Panc1 (cell line): ENCODE measurements around the gene RFPL4A. TPM values are rescaled to one million over a fixed set of nuclear protein-coding genes. Genes with fewer than 3 reads are reported as not detected.
"Not testable (repeated sequence)": the region's sequence is repeated elsewhere in the genome, so short reads cannot be mapped to it uniquely, and the experiment has no call there.

ENCODE experiments used
- ATAC-seq: fragments of 200-7000 bp; cut with Tn5 transposase; 2 replicates; pipeline ENCODE4 v1.9.1; 2020; ENCODE audit warnings: mild to moderate bottlenecking, moderate library complexity
- BruUV-seq: library from RNA; stranded (reverse); fragments of 400-500 nt; replicated peaks from 2 replicates; lab custom pipeline; 2021; lab: Mats Ljungman, UMichigan
- CTCF ChIA-PET: fragments of 300-600 bp; sonication (Branson Sonifier 250); formaldehyde crosslinking; loops from one replicate; lab custom pipeline; 2022; ENCODE audit warnings: antibody characterized with exemption; lab: Charles Lee
- POLR2A ChIA-PET: fragments of 300-600 bp; sonication (Branson Sonifier 250); formaldehyde crosslinking; loops from one replicate; lab custom pipeline; 2022; ENCODE audit warnings: antibody characterized with exemption; lab: Charles Lee
- DNase-seq: peaks from one replicate; pipeline ENCODE4 v3.0.0-alpha.2; 2010; ENCODE audit warnings: low read depth, low spot score
- H3K27ac ChIP-seq: 2 replicates; pipeline ENCODE4 v1.5.1; 2011; ENCODE audit warnings: mild to moderate bottlenecking, low read length, inconsistent platforms
- H3K27me3 ChIP-seq: fragments of 200-500 bp; sonication (Bioruptor generic); 2 replicates; pipeline ENCODE4 v1.6.0; 2014; ENCODE audit warnings: low read length, inconsistent platforms; ENCODE audit not compliant: control insufficient read depth, insufficient read depth
- H3K36me3 ChIP-seq: fragments of 200-500 bp; sonication (Bioruptor generic); 2 replicates; pipeline ENCODE4 v1.5.1; 2014; ENCODE audit warnings: inconsistent platforms, mild to moderate bottlenecking, low read length, moderate library complexity; ENCODE audit not compliant: control insufficient read depth, insufficient read depth
- H3K4me1 ChIP-seq: 2 replicates; pipeline ENCODE4 v1.5.1; 2011; ENCODE audit warnings: inconsistent platforms, mild to moderate bottlenecking, low read length, moderate library complexity; ENCODE audit not compliant: control insufficient read depth, insufficient read depth
- H3K4me3 ChIP-seq, 2 experiments: 2 replicates each; pipeline ENCODE4 v1.5.1; 2011 to 2012; ENCODE audit warnings: low read depth in 2 of 2, low read length in 2 of 2, mild to moderate bottlenecking in 2 of 2, inconsistent platforms in 1 of 2, moderate library complexity in 1 of 2
- H3K9me3 ChIP-seq: fragments of 200-500 bp; sonication (Bioruptor generic); 2 replicates; pipeline ENCODE4 v1.5.1; 2014; ENCODE audit warnings: low read depth, mild to moderate bottlenecking, inconsistent platforms, low read length, moderate library complexity; ENCODE audit not compliant: control insufficient read depth, insufficient read depth
- CTCF ChIP-seq: fragments of 450-650 bp; IDR thresholded peaks from 2 replicates; pipeline ENCODE4 v1.5.1; 2017; ENCODE audit warnings: mild to moderate bottlenecking
- POLR2AphosphoS5 ChIP-seq: IDR thresholded peaks from 2 replicates; pipeline ENCODE4 v1.6.1; 2012; ENCODE audit warnings: mild to moderate bottlenecking, low read depth, low read length, moderate library complexity
- REST ChIP-seq, 2 experiments: IDR thresholded peaks; 2 replicates each; pipeline ENCODE4 v1.6.1; 2011 to 2012; ENCODE audit warnings: low read depth in 2 of 2, control low read depth in 1 of 2, low read length in 1 of 2, mild to moderate bottlenecking in 1 of 2, moderate library complexity in 1 of 2; ENCODE audit not compliant: insufficient read depth in 1 of 2
- SIN3A ChIP-seq: IDR thresholded peaks from 2 replicates; pipeline ENCODE4 v1.6.1; 2012; ENCODE audit warnings: low read depth, mild to moderate bottlenecking, low read length, moderate library complexity, borderline replicate concordance; ENCODE audit not compliant: insufficient read depth
- TCF7L2 ChIP-seq: IDR thresholded peaks from 2 replicates; pipeline ENCODE4 v1.6.1; 2011; ENCODE audit warnings: mild to moderate bottlenecking, low read depth, low read length, inconsistent platforms
- in situ Hi-C: cut with HindIII; loops from 2 replicates; pipeline ENCODE4 v1.10.0; 2016; ENCODE audit warnings: low sequenced_read_pairs, low pct_unique_long_range_greater_than_20kb
- intact Hi-C: fragments of 100-400 bp; cut with micrococcal nuclease; formaldehyde crosslinking; loops from one replicate; pipeline ENCODE4 v1.10.0; 2022; ENCODE audit not compliant: unreplicated experiment
- total RNA-seq: library from RNA; stranded (reverse); gene quantifications from one replicate; pipeline ENCODE4 v1.2.1, GENCODE V29; 2021; ENCODE audit not compliant: unreplicated experiment

Gene RFPL4A
- total RNA-seq, 1 experiment from 2014 or later, result not detected

GRCh38 chr19:55717251-55717650, 41.6 kb upstream of the RFPL4A start:
- POLR2A ChIA-PET, result no interaction called here
- no peaks in the 10 kb centered on the region for H3K4me1 ChIP-seq
- ATAC-seq (no peak), DNase-seq (no peak)
- no peak overlapping the region for H3K4me3 ChIP-seq
- CTCF ChIA-PET, result no interaction called here
- in situ Hi-C loops, result no loop called here
- no peak overlapping the region for H3K27ac ChIP-seq
- H3K9me3 ChIP-seq, result peaks cover 4% of the 10 kb centered on the region; the same call in 1 of the 2 replicates
- H3K36me3 ChIP-seq, result no peaks in the 10 kb centered on the region
- BruUV-seq, result no TSS peak
- intact Hi-C loops, result no loop called here
- peaks cover 40% of the 10 kb centered on the region for H3K27me3 ChIP-seq
- no peak for TF ChIP-seq REST (IDR thresholded peaks at IDR 0.05; ENCODE audit: insufficient read depth in 1 of 2, low read depth in 2 of 2, low read length in 1 of 2)
- TF ChIP-seq TCF7L2, result no peak
- no peak for TF ChIP-seq CTCF
- no peak for TF ChIP-seq POLR2AphosphoS5
- TF ChIP-seq SIN3A, result no peak

- ATAC-seq, result not testable (repeated sequence)
These were observed 40.8 kb upstream of the RFPL4A start for GRCh38 chr19:55717879-55718711.

GRCh38 chr19:55720214-55720746, 38.6 kb upstream of the RFPL4A start:
- ATAC-seq (no peak), DNase-seq (no peak)
- CTCF ChIA-PET, result no interaction called here
- POLR2A ChIA-PET, result interaction anchor here (0.6 kb wide), 1 partner anchor 729 kb away, joined by 7 read pairs; no protein-coding TSS in a partner anchor
- no TSS peak for BruUV-seq
- H3K36me3 ChIP-seq, result no peaks in the 10 kb centered on the region
- H3K27me3 ChIP-seq, result peaks cover 25% of the 10 kb centered on the region
- TF ChIP-seq REST (IDR thresholded peaks at IDR 0.05; ENCODE audit: insufficient read depth in 1 of 2, low read depth in 2 of 2, low read length in 1 of 2) (no peak), TCF7L2 (no peak), SIN3A (no peak), POLR2AphosphoS5 (no peak), CTCF (no peak)
- H3K4me3 ChIP-seq, result no peak overlapping the region
- no peak overlapping the region for H3K27ac ChIP-seq
- peaks cover 4% of the 10 kb centered on the region; the same call in 1 of the 2 replicates for H3K9me3 ChIP-seq
- in situ Hi-C loops, result no loop called here
- no peaks in the 10 kb centered on the region for H3K4me1 ChIP-seq
- intact Hi-C loops, result no loop called here

More at GRCh38 chr19:55717879-55718711, 40.8 kb upstream of the RFPL4A start:
- BruUV-seq, H3K36me3 ChIP-seq, H3K27ac ChIP-seq, CTCF ChIA-PET, DNase-seq, H3K4me1 ChIP-seq, H3K4me3 ChIP-seq, in situ Hi-C loops, intact Hi-C loops, POLR2A ChIA-PET, H3K9me3 ChIP-seq: not testable (repeated sequence)
- H3K27me3 ChIP-seq, result peaks cover 40% of the 10 kb centered on the region
